HG03060 (cell line): ENCODE measurements around the gene FAM228B.
"Not testable (repeated sequence)": the region's sequence is repeated elsewhere in the genome, so short reads cannot be mapped to it uniquely, and the experiment has no call there.

ENCODE experiments used
- ATAC-seq: cut with Tn5 transposase; IDR thresholded peaks from one replicate; pipeline ENCODE4 v1.9.1; 2021; ENCODE audit warnings: low read depth, moderate number of reproducible peaks; ENCODE audit not compliant: unreplicated experiment

Gene FAM228B

DNA sequence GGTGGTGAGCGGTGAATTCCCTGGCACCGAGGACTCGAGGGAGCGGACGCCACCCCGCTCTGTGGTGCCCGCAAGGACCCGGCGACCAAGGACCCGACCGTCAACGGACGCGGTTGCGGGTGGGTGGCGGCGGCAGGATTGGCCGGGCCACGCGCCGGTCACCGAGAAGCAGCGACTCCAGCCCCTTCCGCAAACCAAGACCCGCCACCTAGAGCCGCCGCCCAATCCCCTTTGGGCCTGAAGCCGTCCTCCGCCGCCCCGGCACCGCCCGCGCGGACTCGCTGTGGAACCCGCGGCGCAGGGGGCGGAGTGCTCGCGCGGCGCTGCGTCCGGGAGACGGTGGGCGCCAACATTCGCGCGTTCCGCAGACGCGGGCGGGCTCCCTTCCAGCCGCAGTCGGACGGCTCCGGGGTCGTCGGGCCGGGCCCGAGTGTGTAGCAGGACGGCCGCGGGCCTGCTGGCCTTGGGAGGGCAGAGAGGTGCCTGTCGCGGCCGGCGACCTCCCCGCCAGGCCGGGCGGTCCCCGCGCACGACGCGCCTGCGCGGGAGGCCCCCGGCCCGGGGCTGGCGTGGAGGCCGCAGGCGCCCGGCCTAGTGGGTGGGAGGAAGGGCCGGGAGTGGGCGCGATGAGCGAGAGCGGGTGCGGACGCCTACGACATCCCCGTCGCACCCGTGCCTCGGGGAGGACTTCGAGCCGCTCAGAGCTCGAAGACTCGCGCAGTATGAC, at the start of gene FAM228B, which contains the start of gene PFN4:
TSS of gene FAM228B (plus strand) at position 275 of the 727 bp plus-strand sequence. CDS start 893 bp downstream, outside the sequence.
TSS of gene PFN4 (minus strand) at position 140 of the 727 bp plus-strand sequence. CDS start 799 bp downstream, outside the sequence.
- peak; percentile 73 for ATAC-seq

GRCh38 chr2:24073816-24074215, 49.5 kb upstream of the FAM228B start:
- ATAC-seq = no peak

GRCh38 chr2:24075259-24075658, 48.0 kb upstream of the FAM228B start:
- no peak for ATAC-seq

DNA sequence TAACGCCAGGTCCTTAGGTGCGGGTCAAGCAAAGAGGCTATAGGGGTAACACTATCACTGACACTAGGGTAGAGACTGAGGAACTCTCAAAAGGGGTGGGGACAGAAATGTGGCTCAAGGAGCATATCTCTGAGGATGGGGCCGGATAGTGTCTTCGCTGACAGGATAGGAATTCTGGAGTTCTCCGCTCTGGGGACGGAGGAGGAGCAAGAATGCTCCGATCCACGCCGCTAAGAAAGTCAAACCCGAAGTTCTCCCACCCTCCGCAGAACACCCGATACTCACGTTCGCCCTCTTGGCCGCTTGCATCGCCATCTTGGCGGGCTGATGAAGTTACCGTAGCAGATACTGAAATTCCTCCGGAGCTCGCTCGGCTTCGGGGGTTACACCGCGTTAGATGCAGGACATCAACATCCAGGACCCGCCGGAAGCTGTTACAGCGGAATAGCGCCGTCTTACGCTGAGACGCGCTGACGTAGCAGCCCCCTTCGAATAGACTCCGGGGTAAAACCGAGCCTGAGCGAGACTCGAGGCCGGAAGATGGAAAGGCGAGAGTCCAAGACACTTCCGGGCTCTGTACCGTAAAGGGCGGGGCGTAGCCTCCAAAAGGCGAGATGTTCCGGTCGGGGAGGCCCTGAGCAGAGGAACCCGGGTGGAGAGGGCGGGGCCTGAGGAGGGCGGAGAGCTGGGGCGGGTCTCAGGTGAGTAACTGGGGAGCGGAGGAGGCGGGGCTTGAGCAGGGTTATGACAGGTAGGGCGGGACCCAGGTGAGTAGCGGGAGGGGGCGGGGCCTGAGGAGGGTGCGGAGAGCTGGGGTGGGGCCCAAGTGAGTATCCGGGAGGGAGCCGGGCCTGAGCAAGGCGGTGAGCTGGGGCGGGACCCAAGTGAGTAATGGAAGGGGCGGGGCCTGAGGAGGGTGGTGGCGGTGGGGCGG, 47.1 kb upstream of the FAM228B start, which contains the start of gene SF3B6:
TSS of gene SF3B6 (minus strand) at position 412 of the 934 bp plus-strand sequence. CDS start at position 315, 97 bp downstream.
- ATAC-seq = peak; percentile 95

DNA sequence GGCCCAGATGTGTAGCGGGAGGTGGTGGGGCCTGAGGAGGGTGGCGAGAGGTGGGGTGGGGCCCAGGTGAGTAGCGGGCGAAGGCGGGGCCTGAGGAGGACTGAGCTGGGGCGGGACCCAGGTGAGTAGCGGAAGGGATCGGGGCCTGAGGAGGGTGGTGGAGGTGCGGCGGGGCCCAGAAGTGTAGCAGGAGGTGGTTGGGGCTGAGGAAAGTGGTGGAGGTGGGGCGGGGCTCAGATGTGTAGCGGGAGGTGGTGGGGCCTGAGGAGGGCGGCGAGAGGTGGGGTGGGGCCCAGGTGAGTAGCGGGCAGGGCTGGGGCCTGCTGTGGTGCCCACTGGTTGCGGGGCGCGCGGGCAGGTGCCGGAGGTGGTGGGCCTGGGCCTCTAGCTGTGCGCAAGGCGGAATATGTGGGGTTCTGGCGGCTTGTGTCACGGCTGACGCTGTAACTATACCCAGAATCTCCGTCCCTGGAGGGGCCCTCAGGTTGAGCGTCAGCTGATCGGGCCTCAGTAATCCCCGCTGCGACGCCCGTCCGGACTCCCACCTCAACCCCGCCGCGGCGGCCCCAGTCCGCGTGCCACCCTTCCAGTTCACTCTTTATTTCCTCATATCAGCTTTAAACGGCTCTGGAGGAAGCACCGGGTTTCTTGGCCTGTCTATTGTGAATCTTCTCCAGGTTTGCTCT, 46.3 kb upstream of the FAM228B start:
- ATAC-seq = no peak

GRCh38 chr2:24077535-24077877, 45.8 kb upstream of the FAM228B start:
- ATAC-seq = no peak

- no peak for ATAC-seq
These were observed 45.4 kb upstream of the FAM228B start for GRCh38 chr2:24077879-24078278.

DNA sequence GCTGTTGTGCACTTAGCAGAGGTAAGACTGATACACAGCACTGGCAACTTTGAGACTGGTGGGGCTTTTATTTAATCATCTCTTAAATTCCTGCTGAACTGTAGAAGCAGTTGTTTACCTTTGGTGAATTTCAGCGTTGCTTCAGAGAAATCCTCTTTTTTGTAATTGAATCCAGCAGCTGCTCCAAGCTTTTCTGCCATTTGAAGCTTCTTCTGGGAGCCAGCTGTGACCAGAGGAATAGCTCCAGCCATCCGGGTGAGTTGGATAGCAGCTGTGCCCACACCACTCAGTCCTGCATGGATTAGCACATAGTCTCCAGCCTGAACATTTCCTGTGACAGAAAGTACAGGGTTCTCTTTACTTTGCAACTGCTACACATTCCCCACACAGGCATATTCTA, 42.6 kb upstream of the FAM228B start:
- ATAC-seq = no peak

- no peak for ATAC-seq
These were observed 40.3 kb upstream of the FAM228B start for GRCh38 chr2:24082787-24083566.

DNA sequence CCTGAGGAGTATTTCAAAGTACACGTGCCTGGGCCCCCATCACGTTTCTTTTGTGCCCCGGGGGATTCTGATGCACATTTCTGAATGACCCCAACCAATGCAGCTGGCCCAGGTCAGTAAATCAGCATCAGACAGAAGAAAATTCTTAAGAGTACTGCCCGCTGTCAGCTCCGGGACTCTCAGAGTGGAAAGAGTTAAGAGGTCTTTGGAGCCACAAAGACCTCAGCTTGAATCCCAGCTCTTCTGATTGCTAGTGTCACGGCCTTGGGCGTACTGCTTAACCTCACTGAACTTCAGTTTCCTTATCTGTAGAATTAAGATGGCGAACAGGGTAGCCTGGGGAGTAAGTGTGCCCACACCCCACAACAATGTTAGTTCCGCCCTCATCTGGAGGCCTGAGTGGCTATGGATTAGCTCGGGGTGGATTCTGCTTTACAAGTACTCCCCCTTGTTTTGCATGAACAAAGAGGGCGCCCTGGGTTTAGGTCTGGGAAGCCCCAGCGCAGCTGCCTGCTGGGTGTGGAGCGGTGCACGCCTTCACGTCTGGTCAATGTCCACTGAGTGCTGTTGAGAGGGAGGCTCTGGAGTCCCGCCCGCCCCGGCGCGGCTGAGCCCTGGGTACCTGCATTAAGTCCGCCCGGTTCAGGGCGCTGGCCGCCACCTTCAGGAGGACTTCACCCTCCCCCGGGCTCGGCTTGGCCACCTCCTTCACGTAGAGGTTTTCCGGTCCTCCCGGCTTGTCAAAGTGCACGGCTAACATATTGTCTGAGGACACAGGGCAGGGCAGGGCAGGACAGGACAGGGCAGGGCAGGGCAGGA, 39.5 kb upstream of the FAM228B start:
- peak; percentile 95 for ATAC-seq

DNA sequence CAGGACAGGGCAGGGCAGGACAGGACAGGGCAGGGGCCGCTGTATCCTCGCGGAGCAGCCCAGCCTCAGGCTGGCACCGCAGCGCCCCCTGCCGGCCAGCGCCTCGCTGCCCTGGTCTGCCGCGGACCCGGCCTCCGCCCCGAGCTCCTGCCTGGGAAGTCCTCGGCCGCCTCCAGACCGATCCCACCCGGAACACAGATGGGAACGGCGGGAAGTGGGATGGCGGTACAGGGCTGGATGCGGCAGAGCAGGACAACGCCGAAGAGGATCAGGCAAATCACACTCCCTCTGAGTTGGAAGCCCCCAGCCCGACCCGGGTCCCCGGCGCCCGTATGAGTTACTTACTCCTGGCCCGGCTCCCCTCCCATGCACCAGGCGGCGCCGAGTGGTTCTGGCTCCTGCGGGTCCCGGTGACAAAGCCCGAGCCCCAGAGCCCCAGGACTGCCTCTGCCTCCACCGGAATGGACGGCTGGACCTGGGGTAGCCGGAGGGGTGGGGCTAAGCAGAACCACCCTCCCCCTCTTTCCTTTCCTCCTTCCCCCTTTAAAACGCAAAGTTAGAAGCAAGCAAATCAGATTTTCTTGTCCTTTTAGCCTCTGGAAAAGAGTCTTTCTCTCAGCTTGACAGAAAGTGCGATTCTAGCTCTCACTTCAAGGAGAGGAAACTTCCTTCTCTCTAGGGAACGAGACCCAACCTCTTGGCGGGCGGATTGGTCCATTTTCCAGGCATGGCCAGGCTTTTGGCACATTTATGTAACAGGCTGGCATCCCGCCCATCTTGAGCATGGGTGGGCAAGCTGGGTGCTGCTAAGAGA, 38.7 kb upstream of the FAM228B start, which contains the start of gene TP53I3:
TSS of gene TP53I3 (minus strand) at position 449 of the 814 bp plus-strand sequence. CDS start 508 bp downstream, outside the sequence.
- peak; percentile 27 for ATAC-seq

DNA sequence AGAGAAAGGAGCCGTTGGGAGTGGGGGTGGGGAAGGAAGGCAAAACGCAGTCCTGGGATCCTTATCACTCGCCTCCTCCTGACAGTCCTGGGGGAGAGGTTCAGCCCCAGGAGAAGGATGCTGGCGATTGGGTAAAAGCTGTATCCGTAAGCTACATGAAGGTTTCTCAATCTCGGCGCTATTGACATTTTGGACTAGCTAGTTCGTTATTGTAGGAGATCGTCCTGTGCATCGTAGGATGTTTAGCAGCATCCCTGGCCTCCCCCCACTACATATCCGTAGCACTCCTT, 38.1 kb upstream of the FAM228B start:
- no peak for ATAC-seq

- no peak for ATAC-seq
These were observed 37.0 kb upstream of the FAM228B start for GRCh38 chr2:24086241-24086640.

DNA sequence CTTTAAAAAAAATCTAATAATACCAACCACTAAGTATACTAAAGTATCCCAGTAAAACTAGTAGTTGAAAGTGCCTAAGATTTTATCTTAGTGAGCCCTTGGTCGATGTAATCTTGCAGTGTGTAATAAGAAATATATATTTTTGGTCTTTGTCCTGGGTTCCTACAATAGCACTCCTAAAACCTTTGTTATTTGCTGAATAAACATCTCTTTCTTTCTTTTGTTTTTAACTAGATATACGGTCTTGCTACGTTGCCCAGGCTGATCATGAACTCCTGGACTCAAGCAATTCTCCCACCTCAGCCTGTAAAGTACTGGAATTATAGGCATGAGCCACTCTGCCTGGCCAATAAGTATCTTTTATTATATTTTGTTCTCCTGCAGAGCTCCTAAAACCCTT, 36.2 kb upstream of the FAM228B start:
- ATAC-seq = no peak

DNA sequence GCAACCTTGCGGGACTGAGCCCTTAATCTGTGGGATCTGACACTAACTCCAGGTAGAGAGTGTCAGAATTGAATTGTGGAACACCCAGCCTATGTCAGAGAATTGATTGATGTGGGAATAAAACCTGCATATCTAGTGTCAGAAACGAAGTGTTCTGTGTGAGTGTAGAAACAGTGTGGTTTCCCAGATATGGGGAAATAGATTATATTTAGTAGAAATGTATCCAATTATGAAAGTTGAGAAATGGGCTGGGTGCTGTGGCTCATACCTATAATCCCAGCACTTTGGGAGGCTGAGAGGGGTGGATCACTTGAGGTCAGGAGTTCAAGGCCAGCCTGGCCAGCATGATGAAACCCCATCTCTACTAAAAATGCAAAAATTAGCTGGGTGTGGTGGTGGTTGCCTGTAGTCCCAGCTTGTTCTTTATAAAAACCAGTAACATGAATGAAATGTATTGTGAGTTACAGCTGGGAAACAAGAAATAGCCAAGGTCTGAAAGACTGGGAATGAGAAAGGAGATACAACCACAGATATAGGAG, 34.4 kb upstream of the FAM228B start:
- ATAC-seq = no peak

- ATAC-seq = not testable (repeated sequence)
These were observed 30.0 kb upstream of the FAM228B start for GRCh38 chr2:24093270-24093669.

DNA sequence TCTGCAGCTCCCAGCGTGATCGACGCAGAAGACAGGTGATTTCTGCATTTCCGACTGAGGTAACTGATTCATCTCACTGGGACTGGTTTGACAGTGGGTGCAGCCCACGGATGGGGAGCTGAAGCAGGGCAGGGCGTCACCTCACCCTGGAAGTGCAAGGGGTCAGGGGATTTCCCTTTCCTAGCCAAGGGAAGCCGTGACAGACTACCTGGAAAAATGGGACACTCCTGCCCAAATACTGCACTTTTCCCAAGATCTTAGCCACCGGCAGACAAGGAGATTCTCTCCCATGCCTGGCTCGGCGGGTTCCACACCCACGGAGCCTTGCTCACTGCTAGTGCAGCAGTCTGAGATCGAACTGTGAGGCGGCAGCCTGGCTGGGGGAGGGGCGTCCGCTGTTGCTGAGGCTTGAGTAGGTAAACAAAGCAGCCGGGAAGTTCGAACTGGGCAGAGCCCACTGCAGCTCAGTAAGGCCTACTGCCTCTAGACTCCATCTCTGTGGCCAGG, 28.0 kb upstream of the FAM228B start:
- ATAC-seq = not testable (repeated sequence)

DNA sequence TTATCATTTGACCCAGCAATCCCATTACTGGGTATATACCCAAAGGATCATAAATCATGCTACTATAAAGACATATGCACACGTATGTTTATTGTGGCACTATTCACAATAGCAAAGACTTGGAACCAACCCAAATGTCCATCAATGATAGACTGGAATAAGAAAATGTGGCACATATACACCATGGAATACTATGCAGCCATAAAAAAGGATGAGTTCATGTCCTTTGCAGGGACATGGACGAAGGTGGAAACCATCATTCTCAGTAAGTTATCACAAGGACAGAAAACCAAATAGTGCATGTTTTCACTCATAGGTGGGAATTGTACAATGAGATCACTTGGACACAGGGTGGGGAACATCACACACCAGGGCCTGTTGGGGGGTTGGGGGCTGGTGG, 22.5 kb upstream of the FAM228B start:
- ATAC-seq = not testable (repeated sequence)
